Neural crest cell (in vitro differentiated cells): ENCODE results near the gene NOB1. TPM values are rescaled to one million over a fixed set of nuclear protein-coding genes. Genes with fewer than 3 reads are reported as not detected.
"Not testable (repeated sequence)": the region's sequence is repeated elsewhere in the genome, so short reads cannot be mapped to it uniquely, and the experiment has no call there.

Experiments
- DNase-seq: peaks from one replicate; pipeline ENCODE4 v3.0.0; 2021; ENCODE audit warnings: low read depth, mixed read lengths, low spot score
- H3K27ac Mint-ChIP-seq: one replicate; pipeline ENCODE4 v1.8.0; 2021; ENCODE audit warnings: mild to moderate bottlenecking, mixed read lengths; ENCODE audit not compliant: unreplicated experiment
- H3K27me3 Mint-ChIP-seq: 2 replicates; pipeline ENCODE4 v1.8.0; 2021; ENCODE audit warnings: low read depth, mild to moderate bottlenecking, mixed read lengths
- H3K36me3 Mint-ChIP-seq: 2 replicates; pipeline ENCODE4 v1.8.0; 2021; ENCODE audit warnings: low read depth, mild to moderate bottlenecking, mixed read lengths
- H3K4me1 Mint-ChIP-seq: 2 replicates; pipeline ENCODE4 v1.8.0; 2021; ENCODE audit warnings: mixed read lengths
- H3K4me3 Mint-ChIP-seq: one replicate; pipeline ENCODE4 v1.8.0; 2021; ENCODE audit warnings: mild to moderate bottlenecking, mixed read lengths
- H3K9me3 Mint-ChIP-seq: 2 replicates; pipeline ENCODE4 v1.8.0; 2021; ENCODE audit warnings: mixed read lengths
- CTCF ChIP-seq: fragments of 200-600 bp; sonication (generic); conservative IDR thresholded peaks from 2 replicates; pipeline ENCODE4 v1.5.0; 2021; ENCODE audit warnings: antibody characterized with exemption, mild to moderate bottlenecking
- total RNA-seq: library from RNA; stranded (reverse); gene quantifications from 2 replicates; pipeline ENCODE4 v1.2.1, GENCODE V29; 2021

The NOB1 gene
- total RNA-seq, 1 donor from 2014 or later = 60.1 TPM

GRCh38 chr16:69744363-69745231 lies 10.1 kb downstream of the NOB1 start:
- no peak for DNase-seq
- Mint-ChIP-seq H3K27me3 (no peaks in the 10 kb centered on the region), H3K36me3 (peaks cover 16% of the 10 kb centered on the region), H3K9me3 (no peaks in the 10 kb centered on the region), H3K4me3 (no peak overlapping the region), H3K27ac (no peak overlapping the region), H3K4me1 (no peaks in the 10 kb centered on the region)
- TF ChIP-seq CTCF = no peak

DNA sequence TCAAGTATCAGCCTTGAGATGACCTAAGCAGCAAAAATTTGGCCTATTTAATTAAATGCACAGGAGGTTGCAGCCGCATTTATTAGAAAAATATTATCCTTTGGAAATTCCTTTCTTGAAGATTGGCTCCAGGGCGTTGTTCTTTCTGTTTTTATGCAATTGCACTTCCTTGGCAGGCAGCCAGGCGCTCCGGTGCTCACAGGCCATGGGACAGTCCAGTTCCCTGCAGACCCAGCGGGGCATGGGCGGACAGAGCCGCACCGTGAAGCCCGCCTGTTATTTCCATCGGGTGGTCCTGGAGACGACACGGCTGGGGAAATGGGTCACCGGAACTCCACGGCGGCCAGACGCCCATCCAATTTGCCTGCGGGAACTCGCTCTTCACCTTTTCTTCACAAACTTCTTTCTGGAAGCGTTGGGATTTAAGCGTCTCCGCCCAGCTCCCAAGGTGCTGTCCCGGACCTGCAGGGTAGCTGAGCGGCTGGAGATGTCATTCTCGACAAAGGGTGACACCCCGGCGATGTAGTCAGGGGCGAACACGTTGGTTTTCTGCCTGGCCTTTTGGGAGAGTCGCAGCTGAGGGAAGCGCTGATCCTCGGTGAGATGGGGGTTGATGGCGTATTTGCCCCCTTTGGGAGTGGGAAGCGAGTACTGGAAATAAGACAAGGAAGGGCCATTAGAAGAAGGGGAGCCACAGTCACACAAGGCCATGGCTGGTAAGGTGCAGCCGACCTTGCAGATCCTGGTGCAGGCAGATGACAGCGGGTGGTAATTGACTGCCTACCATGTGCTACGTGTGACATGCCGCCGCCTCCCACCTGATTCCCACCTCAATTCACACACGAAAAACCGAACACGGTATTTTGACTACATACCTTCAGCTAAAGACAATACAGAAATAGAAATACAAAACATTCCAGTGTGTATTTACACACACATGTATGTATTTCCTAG lies 12.5 kb downstream of the NOB1 start:
- H3K4me3 Mint-ChIP-seq = no peak overlapping the region
- H3K27ac Mint-ChIP-seq = no peak overlapping the region
- no peaks in the 10 kb centered on the region for H3K27me3 Mint-ChIP-seq
- no peaks in the 10 kb centered on the region for H3K4me1 Mint-ChIP-seq
- TF ChIP-seq CTCF = no peak
- no peaks in the 10 kb centered on the region for H3K9me3 Mint-ChIP-seq
- no peak for DNase-seq
- peaks cover 12% of the 10 kb centered on the region for H3K36me3 Mint-ChIP-seq

GRCh38 chr16:69741519-69741918 lies 13.2 kb downstream of the NOB1 start:
- TF ChIP-seq CTCF = no peak
- no peaks in the 10 kb centered on the region for H3K4me1 Mint-ChIP-seq
- H3K27me3 Mint-ChIP-seq = no peaks in the 10 kb centered on the region
- DNase-seq = no peak
- H3K27ac Mint-ChIP-seq = no peak overlapping the region
- H3K4me3 Mint-ChIP-seq = no peak overlapping the region
- H3K9me3 Mint-ChIP-seq = no peaks in the 10 kb centered on the region
- H3K36me3 Mint-ChIP-seq = peaks cover 11% of the 10 kb centered on the region

- Mint-ChIP-seq H3K9me3 (no peaks in the 10 kb centered on the region), H3K27me3 (no peaks in the 10 kb centered on the region), H3K4me3 (no peak overlapping the region), H3K4me1 (peaks cover 19% of the 10 kb centered on the region), H3K36me3 (no peaks in the 10 kb centered on the region), H3K27ac (no peak overlapping the region)
- DNase-seq = no peak
- TF ChIP-seq CTCF = no peak
Observed at GRCh38 chr16:69732101-69732500, 22.6 kb downstream of the NOB1 start.

GRCh38 chr16:69731280-69731679 lies 23.4 kb downstream of the NOB1 start:
- H3K9me3 Mint-ChIP-seq, H3K27me3 Mint-ChIP-seq, H3K4me3 Mint-ChIP-seq, DNase-seq, H3K27ac Mint-ChIP-seq, H3K36me3 Mint-ChIP-seq: not testable (repeated sequence)
- H3K4me1 Mint-ChIP-seq = peaks cover 28% of the 10 kb centered on the region

DNA sequence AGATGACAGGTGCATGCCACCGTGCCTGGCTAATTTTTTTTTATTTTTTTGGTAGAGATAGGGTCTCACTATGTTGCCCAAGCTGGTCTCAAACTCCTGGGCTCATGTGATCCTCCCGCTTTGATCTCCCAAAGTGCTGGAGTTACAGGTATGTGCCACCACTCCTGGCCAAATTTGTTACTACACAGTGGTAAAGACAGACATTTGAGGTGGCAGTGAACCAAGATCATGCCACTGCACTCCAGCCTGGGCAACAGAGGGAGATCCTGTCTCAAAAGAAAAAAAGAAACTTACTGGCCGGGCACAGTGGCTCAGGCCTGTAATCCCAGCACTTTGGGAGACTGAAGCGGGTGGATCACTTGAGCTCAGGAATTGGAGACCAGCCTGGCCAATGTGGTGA lies 25.7 kb downstream of the NOB1 start:
- not testable (repeated sequence) for H3K9me3 Mint-ChIP-seq, H3K4me3 Mint-ChIP-seq, H3K27ac Mint-ChIP-seq, DNase-seq, H3K27me3 Mint-ChIP-seq, H3K36me3 Mint-ChIP-seq
- H3K4me1 Mint-ChIP-seq = peaks cover 46% of the 10 kb centered on the region
